GM12865 (cell line): Measurements from ENCODE around the gene DOCK1.

Source experiments
- DNase-seq: peaks from one replicate; pipeline ENCODE4 v3.0.0; 2010; ENCODE audit warnings: low read depth
- H3K4me3 ChIP-seq: 2 replicates; pipeline ENCODE4 v1.5.1; 2011; ENCODE audit warnings: mild to moderate bottlenecking, low read depth, low read length, control low read depth
- TF ChIP-seq, protein P1 (sequence below): IDR thresholded peaks from 2 replicates; pipeline ENCODE4 v1.5.1; 2011; ENCODE audit warnings: low read length, control low read depth, low read depth, inconsistent platforms; ENCODE audit not compliant: insufficient read depth; ENCODE audit errors: missing control alignments

The DOCK1 gene

DNA sequence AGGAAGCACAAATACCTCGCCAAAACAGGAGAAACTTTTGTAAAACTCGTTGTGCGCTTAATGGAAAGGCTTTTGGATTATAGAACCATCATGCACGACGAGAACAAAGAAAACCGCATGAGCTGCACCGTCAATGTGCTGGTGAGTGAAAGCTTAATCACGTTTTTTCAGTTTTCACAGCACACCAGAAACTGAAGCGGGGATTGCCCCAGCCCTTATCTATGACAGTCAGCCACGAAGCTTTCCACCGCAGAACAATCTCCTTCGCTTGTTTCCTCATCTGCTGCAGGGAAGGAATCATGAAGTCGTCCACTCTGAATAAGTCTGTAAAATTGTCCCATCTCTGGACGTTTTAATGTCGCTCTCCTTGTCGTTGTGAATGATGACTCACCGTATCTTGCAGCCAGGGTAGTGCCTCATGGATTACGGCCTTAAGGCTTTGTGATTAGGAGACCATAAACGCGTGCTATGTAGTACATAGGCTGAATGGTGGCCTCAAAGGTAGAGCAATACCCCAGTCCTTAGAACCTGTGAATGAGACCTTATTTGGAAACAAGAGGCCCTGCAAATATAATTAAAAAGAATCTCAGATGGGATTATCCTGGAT lies 468.9 kb downstream of the DOCK1 start:
- TF ChIP-seq, protein P1, sequence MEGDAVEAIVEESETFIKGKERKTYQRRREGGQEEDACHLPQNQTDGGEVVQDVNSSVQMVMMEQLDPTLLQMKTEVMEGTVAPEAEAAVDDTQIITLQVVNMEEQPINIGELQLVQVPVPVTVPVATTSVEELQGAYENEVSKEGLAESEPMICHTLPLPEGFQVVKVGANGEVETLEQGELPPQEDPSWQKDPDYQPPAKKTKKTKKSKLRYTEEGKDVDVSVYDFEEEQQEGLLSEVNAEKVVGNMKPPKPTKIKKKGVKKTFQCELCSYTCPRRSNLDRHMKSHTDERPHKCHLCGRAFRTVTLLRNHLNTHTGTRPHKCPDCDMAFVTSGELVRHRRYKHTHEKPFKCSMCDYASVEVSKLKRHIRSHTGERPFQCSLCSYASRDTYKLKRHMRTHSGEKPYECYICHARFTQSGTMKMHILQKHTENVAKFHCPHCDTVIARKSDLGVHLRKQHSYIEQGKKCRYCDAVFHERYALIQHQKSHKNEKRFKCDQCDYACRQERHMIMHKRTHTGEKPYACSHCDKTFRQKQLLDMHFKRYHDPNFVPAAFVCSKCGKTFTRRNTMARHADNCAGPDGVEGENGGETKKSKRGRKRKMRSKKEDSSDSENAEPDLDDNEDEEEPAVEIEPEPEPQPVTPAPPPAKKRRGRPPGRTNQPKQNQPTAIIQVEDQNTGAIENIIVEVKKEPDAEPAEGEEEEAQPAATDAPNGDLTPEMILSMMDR = no peak
- H3K4me3 ChIP-seq = no peak overlapping the region
- DNase-seq = no peak

DNA sequence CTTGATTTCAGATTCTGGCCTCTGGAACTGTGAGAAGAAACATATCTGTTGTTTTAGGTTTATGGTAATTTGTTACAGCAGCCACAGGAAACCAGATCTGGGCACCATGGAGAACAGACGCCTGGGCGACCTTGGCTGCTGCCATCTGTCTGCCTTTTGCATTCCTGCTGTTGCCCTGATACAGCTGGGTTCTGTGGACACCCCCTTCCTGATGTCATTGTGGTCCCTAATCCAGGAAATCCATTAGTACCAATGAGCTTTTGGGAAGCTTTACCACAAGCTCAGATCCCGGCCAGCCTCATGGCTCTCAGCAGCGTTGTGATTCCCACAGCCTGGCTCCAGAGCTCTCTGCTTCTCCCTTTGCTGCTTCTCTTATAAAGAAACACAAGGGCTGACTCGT lies 469.7 kb downstream of the DOCK1 start:
- TF ChIP-seq, protein P1 = no peak
- DNase-seq = no peak
- no peak overlapping the region for H3K4me3 ChIP-seq

DNA sequence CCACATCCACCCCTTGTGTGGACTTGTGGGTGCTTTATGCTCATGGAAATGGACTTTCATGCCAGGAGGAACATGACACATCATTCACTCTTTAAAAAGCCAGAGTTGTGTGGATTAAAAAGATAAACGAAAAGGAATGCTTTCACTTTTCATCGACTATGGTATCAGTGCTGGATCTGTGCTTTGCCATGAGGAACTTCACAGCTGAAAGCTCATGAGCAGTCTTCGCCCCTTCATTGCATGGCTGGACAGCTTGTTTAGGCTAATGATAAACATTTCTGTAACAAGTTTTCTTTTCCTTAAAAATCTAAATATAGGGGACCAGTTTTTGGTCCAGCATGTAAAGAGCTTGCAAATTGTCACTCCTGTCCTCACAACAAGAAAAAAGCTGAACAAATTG lies 470.2 kb downstream of the DOCK1 start:
- TF ChIP-seq, protein P1 = no peak
- no peak for DNase-seq
- H3K4me3 ChIP-seq = no peak overlapping the region

DNA sequence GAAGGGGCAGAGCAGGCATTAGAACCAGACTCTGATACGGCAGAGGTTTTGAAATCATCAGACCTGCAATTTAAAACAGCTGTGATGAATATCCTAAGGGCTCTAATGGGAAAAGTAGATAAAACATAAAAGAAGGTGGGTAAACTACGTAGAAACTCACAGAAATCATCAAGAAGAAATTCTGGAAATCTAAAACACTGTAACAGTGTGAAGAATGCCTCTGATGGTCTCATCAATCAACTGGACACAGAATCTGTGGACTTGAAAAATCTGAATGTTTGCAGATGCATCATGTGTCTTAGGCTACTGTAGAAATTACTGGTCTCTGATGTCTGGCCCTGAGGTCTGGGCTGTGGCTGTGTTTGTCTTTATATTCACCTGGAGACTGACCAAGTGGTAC lies 470.8 kb downstream of the DOCK1 start:
- no peak overlapping the region for H3K4me3 ChIP-seq
- TF ChIP-seq, protein P1 = no peak
- DNase-seq = no peak

DNA sequence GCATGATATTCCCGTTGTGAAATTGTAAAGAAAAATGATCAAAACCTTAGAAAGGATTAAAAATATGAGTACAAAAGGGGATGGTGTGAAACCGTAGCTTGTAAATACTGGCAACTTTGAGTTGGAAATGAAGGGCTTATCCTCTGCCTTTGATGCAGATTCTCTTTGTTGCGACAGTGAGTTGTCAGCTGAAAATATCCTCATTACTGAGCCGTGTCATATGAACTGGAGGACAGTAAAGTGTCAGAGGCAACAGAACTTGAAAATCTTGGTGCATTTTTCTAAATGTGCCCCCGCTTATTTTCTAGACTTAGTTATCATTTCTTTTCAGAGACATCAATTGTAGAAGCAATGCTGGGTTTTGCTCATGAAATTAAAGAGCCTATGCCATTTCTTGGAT lies 473.4 kb downstream of the DOCK1 start:
- no peak overlapping the region for H3K4me3 ChIP-seq
- no peak for DNase-seq
- TF ChIP-seq, protein P1 = no peak

DNA sequence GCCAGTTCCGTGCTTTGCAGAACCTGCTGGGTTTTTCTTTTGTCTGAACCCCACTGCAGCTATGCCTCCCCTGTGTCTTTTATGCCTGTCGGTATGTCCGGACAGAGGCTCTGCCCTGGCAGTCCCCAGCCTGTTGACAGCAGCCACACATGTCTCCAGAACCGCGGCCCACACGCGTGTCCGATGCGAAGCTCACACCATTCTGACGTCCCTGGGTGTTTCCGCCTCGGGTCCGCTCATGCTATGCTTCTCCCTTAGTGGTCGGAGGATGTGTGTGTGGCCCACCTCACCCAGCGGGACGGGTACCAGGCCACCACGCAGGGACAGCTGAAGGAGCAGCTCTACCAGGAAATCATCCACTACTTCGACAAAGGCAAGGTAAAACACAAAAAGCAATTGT lies 479.3 kb downstream of the DOCK1 start:
- no peak overlapping the region for H3K4me3 ChIP-seq
- TF ChIP-seq, protein P1 = no peak

DNA sequence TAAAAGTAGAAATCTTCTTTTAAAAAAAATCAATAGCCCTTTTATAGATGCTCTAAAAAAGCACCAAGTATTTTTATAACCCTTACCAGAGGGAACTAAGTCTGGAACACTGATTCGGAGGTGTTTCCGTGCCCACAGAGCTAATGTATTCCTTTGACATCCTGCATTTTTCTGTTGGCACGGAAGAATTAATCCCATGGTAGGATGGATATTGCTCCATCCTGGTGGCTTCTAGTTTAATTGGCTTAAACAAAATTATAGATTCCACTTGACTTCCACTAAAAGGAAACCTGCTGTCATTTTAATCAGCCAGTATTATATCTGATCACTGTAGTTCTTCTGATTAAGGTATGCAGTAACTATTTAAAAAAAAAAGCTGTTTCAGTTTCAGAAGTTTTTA lies 479.8 kb downstream of the DOCK1 start:
- no peak overlapping the region for H3K4me3 ChIP-seq
- TF ChIP-seq, protein P1 = no peak
- no peak for DNase-seq

More for the DNA sequence above, 479.3 kb downstream of the DOCK1 start:
- no peak for DNase-seq
